Cortex of kidney (tissue), 1 donor: ENCODE data around the gene TNRC18.
"Not testable (repeated sequence)": the region's sequence is repeated elsewhere in the genome, so short reads cannot be mapped to it uniquely, and the experiment has no call there.

Experiments
- DNase-seq: peaks from one replicate; lab custom pipeline; 2025; lab: John Stamatoyannopoulos, UW

The TNRC18 gene

DNA sequence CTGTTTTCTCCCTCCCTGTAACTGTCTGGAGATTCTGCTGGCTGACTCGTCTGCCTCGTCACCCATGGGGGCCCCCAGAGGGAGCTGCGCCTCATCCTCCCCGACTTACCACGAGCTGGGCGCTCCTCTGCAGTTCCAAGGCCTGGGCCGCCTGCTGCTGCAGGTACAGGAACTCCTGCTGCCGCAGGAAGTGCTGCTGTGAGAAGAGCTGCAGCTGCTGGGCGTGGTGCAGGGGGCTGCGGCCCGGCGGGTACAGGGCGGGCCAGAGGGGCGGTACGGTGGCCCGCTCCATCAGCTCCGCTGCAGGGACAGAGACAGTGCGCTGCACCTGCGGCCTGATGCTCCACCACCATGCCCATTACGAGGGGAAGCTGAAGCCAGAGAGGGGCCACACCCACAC, 47.7 kb downstream of the TNRC18 start:
- DNase-seq = no peak

DNA sequence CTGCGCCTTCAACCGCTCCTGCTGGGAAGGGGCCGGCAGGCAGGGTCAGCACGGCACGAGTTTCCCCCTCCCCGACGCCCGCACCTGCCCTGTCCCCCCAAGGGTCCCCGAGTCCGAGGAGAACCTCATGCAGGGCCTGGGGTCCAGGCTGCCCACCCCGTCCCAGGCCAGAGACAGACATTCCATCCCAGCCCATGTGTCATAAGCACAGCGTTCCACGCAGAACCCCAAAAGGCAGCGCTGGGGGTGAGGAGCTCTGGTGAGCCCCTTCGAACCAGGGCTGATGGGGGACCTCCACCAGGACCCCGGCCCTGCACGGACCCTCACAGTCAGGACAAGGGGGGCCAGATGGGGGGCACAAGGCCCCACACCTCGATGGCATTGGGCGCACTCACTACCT, 49.2 kb downstream of the TNRC18 start:
- DNase-seq = no peak

DNA sequence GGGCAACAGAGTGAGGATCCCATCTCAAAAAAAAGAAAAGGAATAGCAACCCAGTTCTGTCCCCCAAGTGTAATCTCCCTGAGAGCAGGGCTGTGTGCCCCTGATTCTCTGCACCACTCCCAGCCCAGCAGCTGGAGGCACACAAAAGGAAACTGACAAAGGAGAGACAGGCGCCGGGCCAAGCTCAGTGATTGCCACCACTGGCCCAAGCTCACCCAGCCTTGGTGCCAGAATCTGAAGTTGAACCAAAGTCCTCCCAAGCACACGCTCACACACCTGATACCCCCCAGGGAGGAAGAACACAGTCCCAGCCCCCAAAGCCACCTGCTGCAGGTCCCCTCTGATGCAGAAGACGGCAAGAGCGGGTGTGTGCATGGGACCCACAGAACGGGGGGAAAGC, 50.3 kb downstream of the TNRC18 start:
- no peak for DNase-seq

DNA sequence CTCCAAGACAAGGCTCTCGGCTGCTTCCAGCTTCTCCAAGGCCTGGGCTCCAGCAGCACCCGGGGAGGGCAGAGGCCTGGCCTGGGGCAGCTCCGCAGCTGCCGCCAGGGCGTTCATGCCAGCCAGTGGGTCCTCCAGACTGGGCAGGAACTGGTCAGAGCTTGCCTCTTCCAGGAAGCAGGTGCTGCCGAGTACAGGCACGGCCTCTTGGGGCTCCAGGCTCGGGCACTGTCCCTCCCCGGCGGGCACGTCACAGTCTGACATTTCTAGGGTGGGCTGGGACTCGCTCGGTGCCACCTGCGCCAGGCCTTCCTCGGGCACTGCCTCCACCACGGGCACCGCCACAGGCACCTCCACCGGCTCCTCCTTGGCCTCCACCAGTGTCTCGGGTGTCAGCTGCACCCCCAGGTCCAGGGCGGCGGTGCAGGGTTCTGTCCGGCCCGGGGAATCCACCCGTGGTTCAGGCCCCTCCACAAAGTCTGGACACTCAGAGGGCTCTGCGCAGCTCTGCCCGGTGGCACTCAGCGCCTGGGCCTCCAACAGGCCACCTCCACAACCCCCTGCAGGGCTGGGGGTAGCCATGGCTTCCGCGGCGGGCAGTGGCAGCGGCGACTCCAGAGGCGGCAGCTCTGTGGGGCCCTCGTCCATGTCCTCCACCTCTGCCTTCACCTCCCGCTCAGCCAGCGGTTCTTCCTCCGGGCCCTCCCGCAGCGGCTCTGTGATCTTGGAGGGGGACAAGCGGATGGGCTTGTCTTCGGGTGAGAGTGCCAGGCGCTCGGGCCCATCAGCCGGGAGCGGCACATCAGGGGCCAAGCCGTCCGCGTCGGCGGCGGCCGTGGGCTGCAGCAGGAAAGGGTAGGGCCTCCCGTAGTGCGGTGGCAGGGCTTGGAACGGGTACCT, 52.9 kb downstream of the TNRC18 start:
- no peak for DNase-seq

DNA sequence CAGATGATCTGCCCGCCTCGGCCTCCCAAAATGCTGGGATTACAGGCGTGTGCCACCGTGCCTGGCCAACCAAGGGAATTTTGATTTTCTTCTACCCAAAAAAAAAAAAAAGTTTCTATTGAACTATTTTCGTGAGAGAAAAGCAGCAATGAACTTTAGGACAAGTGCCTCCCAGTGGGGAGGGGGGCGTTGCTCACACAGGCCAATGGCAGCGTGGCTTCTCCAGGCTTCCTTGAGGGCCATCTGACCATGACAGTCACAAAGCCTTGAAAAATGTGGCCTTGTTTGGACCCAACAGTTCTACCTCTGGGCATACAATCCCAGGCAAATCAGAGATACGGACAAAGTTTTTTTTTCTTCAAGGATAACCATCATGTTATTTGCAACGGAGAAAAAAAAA, 56.0 kb downstream of the TNRC18 start:
- DNase-seq = no peak

DNA sequence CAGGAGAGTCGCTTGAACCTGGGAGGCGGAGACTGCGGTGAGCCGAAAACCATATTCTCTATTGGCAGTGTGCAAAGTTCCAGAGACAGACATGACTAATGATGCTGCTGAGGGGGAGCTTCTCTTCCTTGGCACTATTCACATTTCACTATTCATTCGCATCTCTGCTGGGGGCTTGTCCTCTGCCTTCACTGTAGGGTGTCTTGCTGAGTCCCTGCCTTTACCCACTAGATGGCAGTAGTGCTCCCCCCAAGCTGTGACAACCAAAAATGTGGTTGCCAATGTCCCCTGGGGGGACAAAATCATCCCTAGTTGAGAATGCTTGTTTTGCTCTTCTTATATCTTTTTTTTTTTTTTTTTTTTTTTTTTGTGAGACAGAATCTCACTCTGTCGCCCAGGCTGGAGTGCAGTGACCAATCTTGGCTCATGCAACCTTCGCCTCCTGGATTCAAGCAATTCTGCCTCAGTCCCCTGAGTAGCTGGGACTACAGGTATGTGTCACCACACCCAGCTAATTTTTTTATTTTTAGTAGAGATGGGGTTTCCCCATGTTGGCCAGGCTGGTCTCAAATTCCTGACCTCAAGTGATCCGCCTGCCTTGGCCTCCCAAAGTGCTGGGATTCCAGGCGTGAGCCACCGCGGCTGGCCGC, 57.5 kb downstream of the TNRC18 start:
- DNase-seq = not testable (repeated sequence)

DNA sequence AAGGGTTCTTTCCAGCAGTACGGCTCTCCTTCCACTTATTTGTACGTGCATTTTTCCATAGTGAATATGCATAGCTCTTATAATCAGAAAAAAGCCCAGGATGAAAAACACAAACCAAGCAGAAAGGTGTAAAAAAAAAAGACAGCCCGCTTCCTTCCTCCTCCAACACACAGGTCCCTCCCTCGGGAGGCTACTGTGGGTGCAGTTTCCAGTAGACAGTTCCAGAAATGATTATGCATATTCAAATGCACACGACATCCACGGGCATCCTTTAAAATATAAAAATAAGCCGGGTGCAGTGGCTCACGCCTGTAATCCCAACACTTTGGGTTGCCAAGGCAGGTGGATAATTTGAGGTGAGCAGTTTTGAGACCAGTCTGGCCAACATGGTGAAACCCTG, 59.9 kb downstream of the TNRC18 start:
- DNase-seq = no peak

DNA sequence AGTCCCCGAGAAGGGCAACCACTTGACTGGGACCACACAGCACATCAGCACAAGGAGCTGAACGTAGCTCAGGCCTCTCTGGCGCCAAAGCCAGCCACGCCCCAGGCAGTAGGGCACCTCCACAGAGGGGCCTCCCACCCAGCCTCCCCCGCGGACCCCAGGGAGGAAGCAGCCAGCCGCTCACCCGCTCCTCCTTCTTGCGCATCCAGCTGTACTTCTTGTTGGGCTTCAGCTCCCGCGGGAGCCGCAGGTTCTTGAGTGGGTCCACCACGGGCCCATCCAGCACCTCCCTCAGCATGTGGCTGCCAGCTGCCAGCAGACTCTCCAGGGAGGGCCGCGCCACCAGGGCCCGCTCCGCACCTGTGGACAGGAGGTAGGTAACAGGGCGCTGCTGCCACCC, 61.2 kb downstream of the TNRC18 start:
- DNase-seq = no peak

DNA sequence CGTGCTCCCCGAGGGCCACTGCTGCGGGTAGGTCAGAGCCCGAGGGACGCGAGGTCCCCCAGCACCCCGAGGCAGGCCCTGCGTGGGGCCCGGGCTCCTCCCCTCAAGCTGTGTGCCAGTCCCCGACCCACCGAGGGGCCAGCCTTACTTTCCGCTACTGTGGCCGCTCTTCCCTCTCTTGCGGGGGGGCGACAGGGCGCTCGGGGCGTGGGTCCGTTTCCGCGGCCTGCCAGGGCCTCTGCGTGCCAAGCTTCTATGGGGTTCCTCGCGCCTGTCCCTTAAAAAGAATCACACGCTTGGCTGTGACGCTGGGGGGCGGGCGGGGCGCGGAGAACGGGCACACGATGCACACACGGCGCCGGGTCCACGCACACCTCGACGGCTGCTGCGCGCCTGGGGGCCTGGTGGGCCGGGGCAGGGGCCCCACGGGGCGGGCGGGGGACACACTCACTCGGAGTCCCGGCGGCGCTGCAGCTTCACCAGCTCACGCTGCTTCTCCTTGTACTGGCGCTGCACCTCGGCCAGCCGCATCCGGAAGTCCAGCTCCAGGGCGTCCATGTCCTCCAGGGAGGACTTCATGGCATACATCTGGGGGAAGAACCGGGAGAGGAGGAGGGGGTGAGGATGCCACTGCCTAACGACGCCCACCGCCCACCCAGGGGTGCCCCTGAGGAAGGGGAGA, 62.0 kb downstream of the TNRC18 start:
- no peak for DNase-seq

DNA sequence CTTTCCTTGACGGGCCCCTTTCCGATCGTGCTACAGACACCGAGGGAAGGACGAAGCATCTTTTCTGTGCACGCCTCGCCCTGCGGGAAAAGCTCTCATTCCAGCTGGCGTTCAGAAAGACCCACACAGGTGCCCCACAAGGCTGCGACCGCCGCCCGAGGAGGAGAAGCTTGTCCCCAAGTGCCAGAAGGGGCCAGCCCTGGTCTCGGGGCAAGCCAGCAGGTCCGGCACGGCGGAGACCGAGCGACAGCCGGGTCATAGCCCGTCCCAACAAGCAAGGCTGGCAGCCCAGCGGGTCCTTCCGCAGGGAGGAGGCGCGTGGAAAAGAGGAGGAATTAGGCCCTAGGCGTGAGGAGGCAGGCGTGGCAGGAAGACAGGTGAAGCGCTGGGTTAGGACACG, 62.7 kb downstream of the TNRC18 start:
- DNase-seq = no peak

DNA sequence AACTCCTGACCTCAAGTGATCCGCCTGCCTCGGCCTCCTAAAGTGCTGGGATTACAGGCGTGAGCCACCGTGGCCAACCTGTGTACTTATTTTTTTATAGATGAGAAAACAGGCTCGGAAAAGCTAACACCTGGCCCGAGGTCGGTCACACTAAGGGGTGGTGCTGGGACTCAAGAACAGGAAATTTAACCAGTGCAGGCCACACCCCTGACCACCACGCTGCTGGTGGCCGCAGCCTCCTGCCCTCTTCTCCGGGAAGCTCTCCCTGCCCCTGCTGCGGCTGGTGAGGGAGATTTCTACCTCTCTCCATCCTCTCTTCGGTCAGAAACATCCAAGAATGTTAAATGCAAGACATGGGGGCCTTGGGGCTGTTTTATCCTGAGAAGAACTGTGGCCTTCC, 63.2 kb downstream of the TNRC18 start:
- DNase-seq = no peak

DNA sequence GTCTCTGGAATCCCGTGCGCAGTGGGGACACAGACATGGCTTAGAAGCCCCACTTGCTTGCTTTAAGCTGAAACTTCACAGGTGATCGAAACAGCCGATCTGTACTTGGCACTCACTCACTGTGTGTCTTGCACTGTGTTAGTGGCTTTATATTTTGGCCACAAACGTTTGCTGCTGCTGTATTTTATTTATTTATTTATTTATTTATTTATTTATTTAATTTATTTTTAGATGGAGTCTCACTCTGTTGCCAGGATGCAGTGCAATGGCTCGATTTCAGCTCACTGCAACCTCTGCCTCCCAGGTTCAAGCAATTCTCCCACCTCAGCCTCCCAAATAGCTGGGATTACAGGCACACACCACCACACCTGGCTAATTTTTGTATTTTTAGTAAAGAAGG, 63.6 kb downstream of the TNRC18 start:
- DNase-seq = not testable (repeated sequence)

DNA sequence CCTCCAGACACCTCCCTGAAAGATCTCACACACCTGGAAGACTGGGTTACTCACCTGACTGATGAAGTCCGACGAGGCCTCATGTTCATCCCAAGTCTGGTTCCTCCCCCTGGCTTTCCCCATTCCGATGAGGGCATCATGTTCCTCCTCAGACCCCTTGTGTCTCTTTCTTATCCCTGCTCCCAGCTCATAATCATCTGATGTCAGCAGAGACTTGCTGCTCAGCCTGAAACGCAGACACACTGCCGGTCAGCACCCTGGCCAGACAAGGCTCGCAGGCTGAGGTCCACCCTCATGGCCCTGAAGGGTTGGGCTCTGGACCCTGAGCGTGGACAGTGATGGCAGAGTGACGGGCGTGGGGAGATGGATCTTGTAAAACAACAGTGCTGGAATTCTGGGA, 64.3 kb downstream of the TNRC18 start:
- no peak for DNase-seq

DNA sequence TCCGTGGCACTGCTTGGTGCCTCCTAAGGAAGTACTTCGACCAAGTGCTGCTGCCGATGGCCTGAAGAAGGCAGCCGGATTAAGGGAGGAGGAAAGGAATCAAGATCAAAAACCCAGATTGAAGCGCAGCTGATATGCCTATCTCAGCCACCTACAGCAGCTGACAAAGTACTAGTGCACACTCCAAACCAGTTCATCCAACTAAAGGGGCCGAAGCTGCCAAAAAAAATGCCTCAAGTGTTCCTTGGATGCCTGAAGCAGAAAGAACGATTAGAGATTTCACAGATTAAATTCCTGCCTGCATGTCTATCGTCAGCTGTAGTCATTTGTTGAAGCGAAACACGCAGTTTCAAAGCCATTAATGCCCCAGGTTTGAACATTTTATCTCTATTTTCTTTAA, 65.7 kb downstream of the TNRC18 start:
- no peak for DNase-seq

DNA sequence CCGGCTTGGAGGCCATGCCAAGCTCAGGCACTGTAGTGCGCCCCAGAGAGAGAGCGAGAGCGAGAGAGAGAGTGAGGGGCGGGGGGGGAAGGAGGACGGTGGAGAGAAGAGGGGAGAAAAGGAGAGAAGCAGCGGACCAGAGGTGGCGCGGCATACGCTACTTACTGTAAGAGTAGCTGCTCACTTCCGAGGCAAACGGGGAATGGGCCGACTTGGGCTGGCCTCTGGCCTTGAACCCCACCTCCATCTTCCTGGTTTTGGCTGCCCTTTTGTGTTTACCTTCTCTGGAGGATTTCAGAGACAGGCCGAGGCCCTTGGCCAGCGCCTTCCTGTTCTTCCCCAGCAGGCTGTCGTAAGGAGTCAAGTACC, 66.9 kb downstream of the TNRC18 start:
- DNase-seq = no peak

DNA sequence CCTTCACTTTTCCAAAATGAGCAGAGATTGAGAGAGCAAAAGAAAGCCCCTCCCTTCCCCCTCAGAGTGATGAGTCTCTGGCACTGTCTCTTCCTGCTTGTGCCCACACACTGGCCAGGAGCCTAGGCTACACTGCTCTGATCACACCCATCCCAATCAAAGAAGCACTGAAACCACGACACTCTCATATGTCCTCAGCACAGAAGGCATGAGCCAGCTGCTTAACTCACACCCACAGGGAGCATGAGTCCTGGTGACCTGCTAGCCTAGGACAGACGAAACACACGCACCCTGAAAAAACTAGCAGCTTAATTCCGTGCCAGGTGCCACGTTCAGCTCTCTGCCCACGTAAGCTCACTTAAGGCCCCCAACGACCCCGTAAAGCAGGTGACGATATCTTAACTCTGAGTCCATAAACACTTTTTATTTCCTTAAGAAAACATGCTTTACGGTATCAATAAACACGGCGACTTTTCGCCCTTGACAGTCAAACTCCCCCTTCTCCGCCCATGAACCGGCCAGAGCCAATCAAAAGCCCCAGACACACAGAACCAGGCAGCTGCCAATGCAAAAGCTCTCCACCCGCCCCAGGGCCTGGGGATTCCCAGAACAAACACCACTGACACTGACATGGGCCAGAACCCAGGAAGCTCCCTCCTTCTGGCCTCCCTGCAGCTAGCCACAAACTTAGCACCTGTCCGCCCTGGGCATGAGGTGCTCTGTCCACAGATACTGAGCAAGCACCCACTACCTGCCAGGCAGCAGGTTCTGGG, 69.0 kb downstream of the TNRC18 start:
- DNase-seq = no peak

DNA sequence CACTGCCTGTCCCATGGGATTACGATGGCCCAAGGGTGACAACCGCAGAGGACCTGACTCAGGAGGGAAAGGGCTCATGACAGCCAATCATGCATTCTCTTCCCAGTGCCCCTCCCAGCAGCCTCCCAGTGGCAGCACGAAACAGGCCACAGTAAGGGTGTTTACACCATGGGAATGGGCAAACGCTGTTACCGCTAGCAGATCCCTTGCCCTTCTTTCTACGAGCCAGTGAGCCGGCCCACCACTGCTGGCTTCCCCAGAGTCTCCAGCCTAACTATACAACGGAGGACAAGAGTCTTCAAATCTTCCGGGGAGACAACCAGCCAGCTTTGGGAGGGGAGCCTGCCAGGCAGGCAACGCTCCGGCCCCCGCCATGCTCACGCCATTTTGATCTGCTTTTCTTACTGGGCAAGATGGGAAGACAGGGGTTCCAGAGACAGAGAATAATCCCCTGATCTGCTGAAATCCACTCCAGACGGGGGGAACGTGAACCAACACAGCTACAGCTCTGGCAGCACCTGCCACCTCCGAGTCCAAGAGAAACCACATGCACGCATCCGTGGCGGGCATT, 71.1 kb downstream of the TNRC18 start:
- no peak for DNase-seq

DNA sequence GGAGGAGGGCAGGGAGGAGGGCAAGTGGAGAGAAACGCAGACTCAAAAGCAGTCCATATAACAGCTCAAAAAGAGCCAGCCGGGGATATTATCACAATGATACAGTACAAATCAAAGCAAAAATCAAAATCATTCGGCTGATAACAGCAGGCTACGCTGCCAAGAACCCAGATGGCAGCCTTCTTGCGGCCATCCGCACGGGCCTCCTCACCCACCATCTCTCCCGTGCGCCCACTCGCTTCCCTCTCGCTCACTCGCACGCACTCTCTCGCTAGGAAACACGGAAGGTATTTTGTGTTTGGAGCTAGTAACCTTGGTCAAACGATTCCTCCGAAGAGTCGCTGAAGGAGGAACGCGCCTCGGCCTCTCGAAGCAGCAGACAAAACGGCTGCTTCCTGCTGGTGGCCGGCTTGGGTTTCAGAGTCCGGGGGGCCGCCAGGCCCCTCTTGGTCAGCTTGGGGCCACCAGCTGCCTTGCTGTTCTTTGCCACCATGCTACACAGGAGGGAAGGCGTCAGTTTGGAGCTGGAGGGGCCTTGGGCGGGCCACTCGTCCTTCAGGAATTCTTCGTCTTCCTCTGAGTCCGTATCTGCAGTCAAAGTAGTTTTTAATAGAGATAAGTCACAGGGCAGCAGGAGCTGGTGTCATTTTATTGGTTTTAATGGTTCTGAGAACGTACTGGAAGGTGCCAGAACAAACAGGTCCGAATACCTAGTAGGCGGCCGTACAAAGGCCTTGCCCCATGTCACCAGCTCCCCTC, 71.9 kb downstream of the TNRC18 start:
- DNase-seq = no peak

DNA sequence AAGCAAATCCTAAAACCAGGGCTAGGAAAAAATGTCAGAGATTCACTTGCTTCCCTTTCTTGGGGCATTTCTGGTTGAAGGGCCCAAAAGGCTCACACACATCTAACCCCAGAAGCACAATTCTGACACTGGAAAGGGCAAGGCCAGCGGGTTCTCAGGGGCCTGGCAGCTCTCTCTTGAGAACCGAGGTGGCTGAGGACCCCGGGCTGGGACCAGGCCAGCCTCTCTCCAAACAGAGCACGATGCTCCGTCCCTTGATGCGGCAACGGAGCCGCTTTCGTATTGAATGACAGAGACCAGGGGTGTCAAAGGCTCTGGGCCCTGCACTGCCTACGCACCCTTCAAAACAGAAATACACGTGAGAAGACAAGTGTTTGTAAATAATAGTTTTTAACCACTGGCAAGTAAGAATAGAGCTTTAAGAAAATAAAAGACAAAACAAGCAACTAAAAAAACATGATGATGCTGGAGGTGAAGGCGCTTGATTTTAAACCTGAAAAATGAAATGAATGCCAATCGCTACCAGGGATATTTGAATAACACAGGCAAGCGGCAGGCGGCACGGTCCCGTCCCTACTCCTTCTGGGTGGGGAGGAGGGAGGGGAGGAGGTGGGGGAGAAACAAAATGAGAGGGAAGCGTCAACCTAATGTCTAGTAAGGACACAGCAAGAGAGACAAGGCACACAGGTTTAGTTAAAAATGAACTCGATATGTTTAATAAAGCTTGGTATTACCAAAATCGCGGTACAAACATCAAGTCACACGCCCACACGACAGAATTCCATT, 72.8 kb downstream of the TNRC18 start:
- DNase-seq = no peak

DNA sequence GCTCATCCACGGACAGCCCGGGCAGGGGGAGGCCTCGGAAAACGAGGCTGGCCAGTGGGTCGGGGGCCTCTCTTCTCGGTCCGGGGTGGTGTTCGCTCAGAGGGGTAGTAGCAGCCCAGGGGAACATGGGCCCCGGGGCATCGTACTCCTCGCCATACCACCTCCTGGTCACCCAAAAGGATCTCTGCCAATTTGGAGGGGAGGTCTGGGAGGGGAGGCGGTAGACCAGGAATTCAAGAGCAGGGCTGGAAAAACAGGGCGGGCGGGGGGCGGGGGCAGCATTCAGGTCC, 73.5 kb downstream of the TNRC18 start:
- no peak for DNase-seq
